Inflammatory macrophage treated with lipopolysaccharide for 4 hours (primary cell): ENCODE data around the gene NLN.
"Not testable (repeated sequence)": the region's sequence is repeated elsewhere in the genome, so short reads cannot be mapped to it uniquely, and the experiment has no call there.

Source experiments
- DNase-seq: peaks from one replicate; pipeline ENCODE4 v3.0.0-alpha.2; 2020

The NLN gene

DNA sequence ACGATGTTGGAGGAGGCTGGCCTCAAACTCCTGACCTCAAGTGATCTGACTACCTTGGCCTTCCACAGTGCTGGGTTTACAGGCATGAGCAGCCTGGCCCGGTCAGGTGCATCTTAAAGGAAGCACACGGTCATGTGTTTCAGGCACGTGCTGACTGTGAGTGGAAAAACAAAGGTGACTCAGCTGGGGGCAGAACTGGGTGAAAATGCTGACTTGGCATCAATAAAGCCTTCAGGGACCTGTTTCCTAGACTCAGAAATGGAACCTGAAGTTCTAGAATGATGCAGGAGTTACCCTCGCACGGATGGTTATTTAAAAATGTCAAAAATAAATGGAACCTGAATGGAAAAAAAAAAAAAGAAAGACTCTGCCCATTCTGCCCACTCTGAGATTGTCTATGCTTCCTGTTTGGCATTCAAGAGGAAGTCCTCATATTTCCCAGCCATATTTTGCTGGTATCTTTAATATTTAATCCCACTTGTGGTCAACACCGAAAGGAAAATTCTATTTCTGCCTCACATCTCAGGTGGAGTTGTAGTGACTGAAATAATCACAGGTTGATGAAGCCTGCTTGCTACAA, 12.3 kb downstream of the NLN start:
- peak; percentile 41 for DNase-seq

DNA sequence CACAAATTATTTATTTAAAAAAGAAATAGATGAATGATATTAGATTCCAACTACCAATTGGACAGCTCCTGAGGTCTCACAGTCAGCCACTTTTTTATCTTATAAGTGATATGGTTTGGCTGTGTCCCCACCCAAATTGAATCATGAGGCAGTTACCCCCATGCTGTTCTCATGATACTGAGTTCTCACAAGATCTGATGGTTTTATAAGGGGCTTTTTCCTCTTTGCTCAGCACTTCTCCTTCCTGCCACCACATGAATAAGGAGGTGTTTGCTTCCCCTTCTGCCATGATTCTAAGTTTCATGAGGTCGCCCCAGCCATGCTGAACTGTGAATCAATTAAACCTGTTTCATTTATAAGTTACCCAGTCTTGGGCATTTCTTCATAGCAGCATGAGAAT, 12.9 kb downstream of the NLN start:
- DNase-seq: peak; percentile 78

GRCh38 chr5:65736011-65736410, 14.0 kb downstream of the NLN start:
- DNase-seq: peak; percentile 67

DNA sequence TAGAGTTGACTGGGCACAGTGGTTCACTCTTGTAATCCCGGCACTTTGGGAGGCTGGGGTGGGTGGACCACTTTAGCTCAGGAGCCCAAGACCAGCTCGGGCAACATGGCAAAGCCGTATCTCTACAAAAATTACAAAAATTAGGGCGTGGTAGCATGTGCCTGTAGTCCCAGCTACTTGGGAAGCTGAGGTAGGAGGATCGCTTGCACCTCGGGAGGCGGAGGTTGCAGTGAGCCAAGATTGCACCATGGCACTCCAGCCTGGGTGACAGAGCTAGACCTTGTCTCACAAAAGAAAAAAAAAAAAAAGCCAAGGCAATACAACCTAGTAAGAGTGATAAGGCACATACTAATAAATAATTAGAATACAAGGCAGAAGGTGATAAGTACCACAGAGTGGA, 15.8 kb downstream of the NLN start:
- DNase-seq: no peak

DNA sequence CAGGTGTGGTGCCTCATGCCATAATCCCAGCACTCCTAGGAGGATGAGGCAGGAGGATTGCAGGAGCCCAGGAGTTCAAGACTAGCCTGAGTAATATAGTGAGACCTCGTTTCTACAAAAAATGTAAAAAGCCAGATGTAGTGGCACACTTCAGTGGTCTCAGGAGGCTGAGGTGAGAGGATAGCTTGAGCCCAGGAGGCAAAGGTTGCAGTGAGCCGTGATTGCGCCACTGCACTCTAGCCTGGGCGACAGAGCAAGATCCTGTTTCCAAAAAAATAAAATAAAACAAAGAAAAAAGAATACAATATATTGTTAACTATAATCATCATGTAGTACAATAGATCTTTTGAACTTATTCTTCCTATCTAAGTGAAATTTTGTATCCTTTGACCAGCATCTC, 16.3 kb downstream of the NLN start:
- DNase-seq: no peak

- DNase-seq: no peak
These were observed 17.2 kb downstream of the NLN start for GRCh38 chr5:65739162-65739561.

GRCh38 chr5:65742565-65743231, 20.7 kb downstream of the NLN start:
- peak; percentile 69 for DNase-seq

DNA sequence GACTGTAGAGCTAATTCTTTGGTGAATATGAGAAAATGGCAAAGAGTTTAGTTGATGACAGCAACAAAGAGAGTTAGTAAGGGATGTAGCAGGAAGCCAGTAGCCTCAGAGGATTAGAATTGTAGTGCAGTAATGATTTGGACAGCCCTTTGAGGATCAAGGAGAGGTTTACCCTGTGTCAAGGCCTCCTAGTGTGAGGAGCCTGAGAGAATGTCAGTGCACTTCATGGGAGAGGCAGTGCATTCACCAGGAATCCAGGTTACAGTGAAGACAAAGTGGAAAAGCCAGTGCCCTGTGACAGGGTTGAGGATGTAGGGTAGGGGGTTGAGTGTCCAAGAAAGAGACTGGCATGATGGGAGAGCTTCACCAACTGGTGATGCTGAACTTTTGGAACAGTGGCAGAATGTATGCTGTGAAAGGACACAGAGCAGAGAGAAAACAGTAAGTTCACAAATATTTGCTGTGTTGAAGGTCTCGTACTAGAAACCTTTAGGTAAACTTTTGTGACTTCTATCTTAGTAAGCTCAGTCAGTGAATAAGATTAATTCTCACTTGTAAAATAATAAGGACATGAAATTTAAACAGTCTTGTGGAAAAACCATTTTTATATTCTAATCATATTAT, 27.3 kb downstream of the NLN start:
- no peak for DNase-seq

GRCh38 chr5:65749956-65750355, 28.0 kb downstream of the NLN start:
- DNase-seq: no peak

DNA sequence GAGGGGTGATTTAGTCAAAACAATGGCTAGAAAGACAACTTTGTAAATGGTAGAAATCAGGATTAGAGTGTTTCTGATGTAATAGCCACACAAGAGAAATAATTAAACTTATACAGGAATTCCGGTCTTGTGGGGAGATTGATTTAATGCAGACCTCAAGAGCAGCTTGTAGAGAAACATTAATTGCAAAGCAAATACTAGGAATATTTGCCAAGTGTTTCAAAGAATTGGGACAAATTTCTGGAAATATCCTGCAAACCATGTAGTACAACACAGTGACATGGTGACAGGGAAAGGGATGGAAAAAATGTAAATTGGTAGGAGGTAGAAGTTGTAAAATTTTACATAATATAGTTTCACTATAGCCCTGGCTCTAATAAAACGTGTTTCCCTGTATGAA, 28.9 kb downstream of the NLN start:
- no peak for DNase-seq

- no peak for DNase-seq
These were observed 31.2 kb downstream of the NLN start for GRCh38 chr5:65753189-65753588.

DNA sequence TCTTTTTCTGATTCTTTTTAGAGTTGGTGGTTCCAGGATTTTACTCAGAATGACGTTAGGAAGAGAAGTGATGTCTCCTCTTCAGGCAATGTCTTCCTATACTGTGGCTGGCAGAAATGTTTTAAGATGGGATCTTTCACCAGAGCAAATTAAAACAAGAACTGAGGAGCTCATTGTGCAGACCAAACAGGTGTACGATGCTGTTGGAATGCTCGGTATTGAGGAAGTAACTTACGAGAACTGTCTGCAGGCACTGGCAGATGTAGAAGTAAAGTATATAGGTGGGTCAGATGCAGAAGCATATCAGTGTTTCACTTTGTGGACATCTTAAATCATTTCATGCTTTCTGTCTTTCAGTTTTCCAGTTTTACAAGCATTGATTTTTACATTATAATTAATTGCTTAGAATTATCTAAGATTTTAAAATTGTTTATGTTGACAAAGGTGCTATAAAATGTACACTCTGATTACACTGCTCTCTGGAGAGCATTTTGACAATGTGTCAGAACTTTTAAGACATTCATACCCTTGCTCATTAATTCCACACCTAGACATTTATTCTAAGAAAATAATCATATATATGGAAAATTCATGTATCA, 36.6 kb downstream of the NLN start:
- DNase-seq: no peak

GRCh38 chr5:65760504-65761275, 38.7 kb downstream of the NLN start:
- DNase-seq: no peak

- DNase-seq: no peak
These were observed 40.2 kb downstream of the NLN start for GRCh38 chr5:65762234-65762633.

GRCh38 chr5:65765582-65765981, 43.6 kb downstream of the NLN start:
- DNase-seq: no peak

- peak; percentile 22 for DNase-seq
These were observed 44.2 kb downstream of the NLN start for GRCh38 chr5:65766175-65766574.

GRCh38 chr5:65766781-65767180, 44.8 kb downstream of the NLN start:
- no peak for DNase-seq

DNA sequence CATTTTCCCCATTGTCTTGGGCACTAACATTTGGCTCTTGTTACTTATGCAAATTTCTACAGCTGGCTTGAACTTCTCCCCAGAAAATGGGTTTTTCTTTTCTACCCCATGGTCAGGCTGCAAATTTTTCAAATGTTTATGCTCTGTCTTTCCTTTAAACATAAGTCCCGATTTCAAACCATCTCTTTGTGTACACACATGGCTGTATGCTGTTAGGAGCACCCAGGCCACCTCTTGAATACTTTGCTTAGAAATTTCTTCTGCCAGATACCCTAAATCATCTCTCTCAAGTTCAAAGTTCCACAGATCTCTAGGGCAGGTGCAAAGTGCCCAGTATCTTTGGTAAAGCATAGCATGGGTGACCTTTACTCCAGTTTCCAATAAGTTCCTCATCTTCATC, 45.6 kb downstream of the NLN start:
- no peak for DNase-seq

GRCh38 chr5:65768723-65769346, 46.8 kb downstream of the NLN start:
- DNase-seq: no peak

GRCh38 chr5:65769539-65769938, 47.5 kb downstream of the NLN start:
- DNase-seq: no peak

DNA sequence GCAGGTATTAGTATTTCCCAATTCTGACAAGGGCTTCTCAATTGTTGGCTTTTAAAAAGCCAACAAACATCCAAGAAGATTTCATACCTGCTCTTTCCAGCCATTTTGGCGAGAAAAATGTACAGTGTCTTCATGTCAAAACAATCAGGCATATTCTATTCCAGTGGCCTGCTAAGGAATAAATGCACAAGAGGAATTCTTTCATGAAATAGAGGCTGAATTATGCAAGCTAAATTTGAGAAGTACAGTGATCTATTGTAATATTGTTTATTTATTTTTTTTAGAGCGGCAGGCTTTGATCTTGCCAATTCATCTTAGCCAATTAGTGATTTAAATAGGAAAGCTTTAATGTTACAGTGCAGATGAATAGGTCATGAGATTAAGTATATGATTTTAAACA, 49.3 kb downstream of the NLN start:
- no peak for DNase-seq

GRCh38 chr5:65772963-65773362, 51.0 kb downstream of the NLN start:
- not testable (repeated sequence) for DNase-seq

GRCh38 chr5:65774346-65774745, 52.3 kb downstream of the NLN start:
- peak; percentile 41 for DNase-seq
